Astrocyte (in vitro differentiated cells and primary cell): ENCODE measurements around the gene MPDU1. TPM values are rescaled to one million over a fixed set of nuclear protein-coding genes. Genes with fewer than 3 reads are reported as not detected.
"Not testable (repeated sequence)": the region's sequence is repeated elsewhere in the genome, so short reads cannot be mapped to it uniquely, and the experiment has no call there.

Experiments used
- DNase-seq: peaks from one replicate; pipeline ENCODE4 v3.0.0-alpha.2; 2010; ENCODE audit warnings: low read depth
- FAIRE-seq: peaks from 2 replicates; lab custom pipeline; 2011; peaks lifted over from hg19 to GRCh38; lab: Jason Lieb, UNC
- H2AFZ ChIP-seq: 2 replicates; pipeline ENCODE4 v1.6.0; 2012; ENCODE audit warnings: low read depth, low read length, inconsistent platforms
- H3K27ac ChIP-seq: 2 replicates; pipeline ENCODE4 v1.5.1; 2011; ENCODE audit warnings: low read depth, low read length, inconsistent platforms
- H3K27me3 ChIP-seq: 2 replicates; pipeline ENCODE4 v1.6.0; 2011; ENCODE audit warnings: low read length, inconsistent platforms; ENCODE audit not compliant: insufficient read depth
- H3K36me3 ChIP-seq: 2 replicates; pipeline ENCODE4 v1.5.1; 2011; ENCODE audit warnings: low read length, inconsistent platforms; ENCODE audit not compliant: insufficient read depth
- H3K4me1 ChIP-seq: 2 replicates; pipeline ENCODE4 v1.5.1; 2011; ENCODE audit warnings: low read length, inconsistent platforms; ENCODE audit not compliant: insufficient read depth
- H3K4me2 ChIP-seq: 2 replicates; pipeline ENCODE4 v1.6.0; 2012; ENCODE audit warnings: low read length, inconsistent platforms
- H3K4me3 ChIP-seq: 2 replicates; pipeline ENCODE4 v1.5.1; 2011; ENCODE audit warnings: low read depth, mild to moderate bottlenecking, low read length, inconsistent platforms; ENCODE audit not compliant: insufficient read depth
- H3K79me2 ChIP-seq: 2 replicates; pipeline ENCODE4 v1.6.0; 2012; ENCODE audit warnings: mild to moderate bottlenecking, low read length, inconsistent platforms; ENCODE audit not compliant: insufficient read depth
- H3K9ac ChIP-seq: 2 replicates; pipeline ENCODE4 v1.6.0; 2012; ENCODE audit warnings: mild to moderate bottlenecking, low read length, inconsistent platforms
- H3K9me3 ChIP-seq: 2 replicates; pipeline ENCODE4 v1.5.1; 2012; ENCODE audit warnings: low read depth, mild to moderate bottlenecking, low read length, inconsistent platforms; ENCODE audit not compliant: insufficient read depth
- H4K20me1 ChIP-seq: 2 replicates; pipeline ENCODE4 v1.6.0; 2012; ENCODE audit warnings: low read length, inconsistent platforms; ENCODE audit not compliant: insufficient read depth
- H3K27ac Mint-ChIP-seq: one replicate; pipeline ENCODE4 v1.8.0; 2021; ENCODE audit warnings: mild to moderate bottlenecking, mixed read lengths; ENCODE audit not compliant: unreplicated experiment
- H3K27me3 Mint-ChIP-seq: one replicate; pipeline ENCODE4 v1.8.0; 2021; ENCODE audit warnings: low read depth, mixed read lengths; ENCODE audit not compliant: unreplicated experiment
- H3K36me3 Mint-ChIP-seq: one replicate; pipeline ENCODE4 v1.8.0; 2021; ENCODE audit warnings: low read depth, mixed read lengths; ENCODE audit not compliant: unreplicated experiment
- H3K4me1 Mint-ChIP-seq: one replicate; pipeline ENCODE4 v1.8.0; 2021; ENCODE audit warnings: low read depth, mixed read lengths; ENCODE audit not compliant: unreplicated experiment
- H3K4me3 Mint-ChIP-seq: one replicate; pipeline ENCODE4 v1.8.0; 2021; ENCODE audit warnings: mild to moderate bottlenecking, moderate library complexity, mixed read lengths; ENCODE audit not compliant: unreplicated experiment
- H3K9me3 Mint-ChIP-seq: one replicate; pipeline ENCODE4 v1.8.0; 2021; ENCODE audit warnings: mild to moderate bottlenecking, mixed read lengths; ENCODE audit not compliant: unreplicated experiment
- CTCF ChIP-seq: IDR thresholded peaks from 2 replicates; pipeline ENCODE4 v1.5.1; 2011; ENCODE audit warnings: low read depth, mild to moderate bottlenecking, inconsistent platforms, low read length, moderate library complexity; ENCODE audit not compliant: insufficient read depth
- EZH2 ChIP-seq: IDR thresholded peaks from 2 replicates; pipeline ENCODE4 v1.6.1; 2012; ENCODE audit warnings: mild to moderate bottlenecking, low read length, inconsistent platforms; ENCODE audit not compliant: insufficient read depth
- total RNA-seq: library from RNA; stranded (reverse); gene quantifications from 2 replicates; pipeline ENCODE4 v1.2.1, GENCODE V29; 2021

MPDU1 gene
- total RNA-seq, 1 donor from 2014 or later: 51.2 TPM

DNA sequence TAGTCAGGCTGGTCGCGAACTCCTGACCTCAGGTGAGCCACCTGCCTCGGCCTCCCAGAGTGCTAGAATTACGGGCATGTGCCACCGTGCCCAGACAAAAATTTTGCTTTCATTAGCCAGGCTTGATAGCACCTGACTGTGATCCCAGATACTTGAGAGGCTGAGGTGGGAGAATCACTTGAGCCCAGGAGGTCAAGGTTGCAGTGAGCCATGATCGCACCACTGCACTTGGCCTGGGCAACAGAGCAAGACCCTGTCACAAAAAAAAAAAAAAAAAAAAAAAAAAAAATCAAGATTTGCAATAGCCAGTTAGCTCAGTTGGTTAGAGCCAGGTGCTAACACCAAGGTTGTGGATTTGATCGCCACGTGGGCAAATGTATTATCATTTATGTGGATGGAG, 37.2 kb downstream of the MPDU1 start:
- Mint-ChIP-seq H3K27ac (no peak overlapping the region), H3K4me1 (no peaks in the 10 kb centered on the region), H3K27me3 (no peaks in the 10 kb centered on the region), H3K9me3 (no peaks in the 10 kb centered on the region), H3K36me3 (no peaks in the 10 kb centered on the region), H3K4me3 (no peak overlapping the region)
- no peaks in the 10 kb centered on the region for H3K79me2 ChIP-seq
- no peaks in the 10 kb centered on the region for H3K4me1 ChIP-seq
- no peak overlapping the region for H3K4me2 ChIP-seq
- no peak overlapping the region for H3K9ac ChIP-seq
- no peak for DNase-seq
- H3K9me3 ChIP-seq: no peaks in the 10 kb centered on the region
- H3K36me3 ChIP-seq: no peaks in the 10 kb centered on the region
- H3K4me3 ChIP-seq: no peak overlapping the region
- H4K20me1 ChIP-seq: no peaks in the 10 kb centered on the region
- TF ChIP-seq CTCF (no peak), EZH2 (no peak)
- H2AFZ ChIP-seq: no peak overlapping the region
- no peak overlapping the region for H3K27ac ChIP-seq
- H3K27me3 ChIP-seq: no peaks in the 10 kb centered on the region
- no peak for FAIRE-seq

- Mint-ChIP-seq H3K27ac (no peak overlapping the region), H3K4me1 (no peaks in the 10 kb centered on the region)
- FAIRE-seq: no peak
These were observed 40.0 kb downstream of the MPDU1 start for GRCh38 chr17:7623661-7624060.

GRCh38 chr17:7625749-7626148, 42.1 kb downstream of the MPDU1 start:
- not testable (repeated sequence) for H3K9ac ChIP-seq, DNase-seq, H3K36me3 ChIP-seq, H3K27ac ChIP-seq, H3K27ac Mint-ChIP-seq, H3K27me3 ChIP-seq, H3K9me3 Mint-ChIP-seq, H3K4me1 ChIP-seq, H3K36me3 Mint-ChIP-seq, H4K20me1 ChIP-seq, H3K27me3 Mint-ChIP-seq, H3K9me3 ChIP-seq, H3K4me3 ChIP-seq, H2AFZ ChIP-seq, H3K4me2 ChIP-seq, H3K4me1 Mint-ChIP-seq, FAIRE-seq
- H3K4me3 Mint-ChIP-seq: peak overlapping the region; percentile 54
- H3K79me2 ChIP-seq: peaks cover 10% of the 10 kb centered on the region

More at GRCh38 chr17:7623661-7624060, 40.0 kb downstream of the MPDU1 start:
- Histone ChIP-seq H3K9me3 (no peaks in the 10 kb centered on the region), H3K79me2 (peaks cover 10% of the 10 kb centered on the region), H4K20me1 (peaks cover 6% of the 10 kb centered on the region), H3K36me3 (no peaks in the 10 kb centered on the region), H3K27ac (no peak overlapping the region), H3K27me3 (no peaks in the 10 kb centered on the region), H3K4me2 (no peak overlapping the region), H2AFZ (no peak overlapping the region), H3K9ac (no peak overlapping the region), H3K4me1 (peaks cover 6% of the 10 kb centered on the region), H3K4me3 (no peak overlapping the region)
- DNase-seq: no peak
- no peaks in the 10 kb centered on the region for H3K27me3 Mint-ChIP-seq
- H3K36me3 Mint-ChIP-seq: peaks cover 4% of the 10 kb centered on the region
- no peak overlapping the region for H3K4me3 Mint-ChIP-seq
- H3K9me3 Mint-ChIP-seq: no peaks in the 10 kb centered on the region
- TF ChIP-seq EZH2 (no peak), CTCF (no peak)
